HG03575 (cell line): ENCODE measurements around the gene SKP2.
"Not testable (repeated sequence)": the region's sequence is repeated elsewhere in the genome, so short reads cannot be mapped to it uniquely, and the experiment has no call there.

Source experiments
- ATAC-seq: cut with Tn5 transposase; IDR thresholded peaks from one replicate; pipeline ENCODE4 v1.9.1; 2021; ENCODE audit not compliant: unreplicated experiment, insufficient number of reproducible peaks, low FRiP score; ENCODE audit errors: extremely low read depth

SKP2 gene

GRCh38 chr5:36184408-36184807 is 32.5 kb downstream of the SKP2 start:
- not testable (repeated sequence) for ATAC-seq

GRCh38 chr5:36193746-36194145 is 41.8 kb downstream of the SKP2 start:
- no peak for ATAC-seq

- no peak for ATAC-seq
Observed at GRCh38 chr5:36198281-36198680, 46.4 kb downstream of the SKP2 start.

- ATAC-seq = not testable (repeated sequence)
Observed at GRCh38 chr5:36198783-36199182, 46.9 kb downstream of the SKP2 start.

GRCh38 chr5:36199620-36200019 is 47.7 kb downstream of the SKP2 start:
- no peak for ATAC-seq

GRCh38 chr5:36200513-36200912 is 48.6 kb downstream of the SKP2 start:
- ATAC-seq = no peak

GRCh38 chr5:36202521-36202961 is 50.6 kb downstream of the SKP2 start:
- ATAC-seq = no peak

GRCh38 chr5:36205329-36205728 is 53.4 kb downstream of the SKP2 start:
- no peak for ATAC-seq

- no peak for ATAC-seq
Observed at GRCh38 chr5:36206913-36207312, 55.0 kb downstream of the SKP2 start.

GRCh38 chr5:36208786-36209185 is 56.9 kb downstream of the SKP2 start:
- no peak for ATAC-seq

- no peak for ATAC-seq
Observed at GRCh38 chr5:36209664-36210063, 57.8 kb downstream of the SKP2 start.

GRCh38 chr5:36214436-36214835 is 62.5 kb downstream of the SKP2 start:
- ATAC-seq = no peak

GRCh38 chr5:36215910-36216309 is 64.0 kb downstream of the SKP2 start:
- no peak for ATAC-seq

GRCh38 chr5:36217567-36217966 is 65.7 kb downstream of the SKP2 start:
- no peak for ATAC-seq

- no peak for ATAC-seq
Observed at GRCh38 chr5:36217988-36218387, 66.1 kb downstream of the SKP2 start.

- no peak for ATAC-seq
Observed at GRCh38 chr5:36222620-36223019, 70.7 kb downstream of the SKP2 start.

- no peak for ATAC-seq
Observed at GRCh38 chr5:36227046-36227445, 75.1 kb downstream of the SKP2 start.

GRCh38 chr5:36228505-36228904 is 76.6 kb downstream of the SKP2 start:
- ATAC-seq = no peak

GRCh38 chr5:36230151-36230790 is 78.4 kb downstream of the SKP2 start:
- no peak for ATAC-seq

GRCh38 chr5:36232533-36232932 is 80.6 kb downstream of the SKP2 start:
- no peak for ATAC-seq
